PC-3 (cell line): ENCODE measurements around the gene MMP15.

ENCODE experiments used
- EZH2 ChIP-seq: fragments of 300-600 bp; sonication (generic); IDR thresholded peaks from one replicate; pipeline ENCODE4 v1.6.1; 2017; ENCODE audit warnings: antibody characterized with exemption, mild to moderate bottlenecking, low read length; ENCODE audit not compliant: unreplicated experiment
- EZH2phosphoT487 ChIP-seq: fragments of 300-600 bp; sonication (generic); IDR thresholded peaks from 2 replicates; pipeline ENCODE4 v1.6.1; 2018; ENCODE audit warnings: mild to moderate bottlenecking, antibody characterized with exemption, low read length, borderline replicate concordance
- TF ChIP-seq, protein P1 (sequence below): fragments of 300-600 bp; sonication (generic); conservative IDR thresholded peaks from 2 replicates; pipeline ENCODE4 v1.5.1; 2017; ENCODE audit warnings: antibody characterized with exemption, low read depth, mild to moderate bottlenecking, low read length

DNA sequence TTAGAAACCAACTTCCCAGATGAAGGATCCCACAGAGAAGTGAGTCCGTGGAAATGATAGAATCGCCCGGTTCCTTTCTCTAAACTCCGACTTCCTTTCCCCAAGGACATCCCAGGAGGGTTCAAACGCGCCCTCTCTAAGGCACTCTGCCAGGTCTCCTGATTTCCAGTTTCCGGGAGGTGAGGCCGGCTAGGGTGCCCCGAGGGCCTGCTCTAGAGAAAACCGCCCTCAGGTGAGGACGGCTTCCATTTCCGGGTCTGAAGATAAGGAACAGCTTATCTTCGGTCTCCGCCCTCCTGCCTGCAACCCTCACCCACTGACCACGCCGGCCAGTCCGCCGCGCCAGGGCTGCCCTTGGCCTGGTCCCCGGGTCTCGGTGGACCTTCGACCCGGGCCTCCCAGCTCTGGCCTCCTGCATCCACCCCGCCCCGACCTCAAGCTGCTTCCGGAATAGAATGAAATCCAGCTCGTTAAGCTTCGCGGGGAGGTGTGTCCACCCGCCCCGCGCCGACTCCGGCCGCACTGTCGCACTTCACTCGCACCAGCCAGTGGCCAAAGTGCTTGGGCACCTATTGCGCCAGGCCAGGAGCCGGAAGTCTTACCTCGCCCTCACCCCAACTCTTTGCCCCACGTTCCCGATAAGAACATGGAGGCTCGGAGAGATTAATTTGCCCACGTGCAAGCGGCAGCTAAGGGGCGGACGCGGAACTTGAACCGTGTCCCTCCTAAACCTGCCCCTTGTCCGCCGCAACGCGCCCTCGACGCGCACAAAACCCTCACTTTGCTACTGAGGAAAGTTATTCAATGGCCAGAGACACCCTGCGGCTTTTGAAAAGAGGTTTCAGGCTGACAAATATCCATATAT is 836 bp upstream of the MMP15 start:
- TF ChIP-seq, protein P1, sequence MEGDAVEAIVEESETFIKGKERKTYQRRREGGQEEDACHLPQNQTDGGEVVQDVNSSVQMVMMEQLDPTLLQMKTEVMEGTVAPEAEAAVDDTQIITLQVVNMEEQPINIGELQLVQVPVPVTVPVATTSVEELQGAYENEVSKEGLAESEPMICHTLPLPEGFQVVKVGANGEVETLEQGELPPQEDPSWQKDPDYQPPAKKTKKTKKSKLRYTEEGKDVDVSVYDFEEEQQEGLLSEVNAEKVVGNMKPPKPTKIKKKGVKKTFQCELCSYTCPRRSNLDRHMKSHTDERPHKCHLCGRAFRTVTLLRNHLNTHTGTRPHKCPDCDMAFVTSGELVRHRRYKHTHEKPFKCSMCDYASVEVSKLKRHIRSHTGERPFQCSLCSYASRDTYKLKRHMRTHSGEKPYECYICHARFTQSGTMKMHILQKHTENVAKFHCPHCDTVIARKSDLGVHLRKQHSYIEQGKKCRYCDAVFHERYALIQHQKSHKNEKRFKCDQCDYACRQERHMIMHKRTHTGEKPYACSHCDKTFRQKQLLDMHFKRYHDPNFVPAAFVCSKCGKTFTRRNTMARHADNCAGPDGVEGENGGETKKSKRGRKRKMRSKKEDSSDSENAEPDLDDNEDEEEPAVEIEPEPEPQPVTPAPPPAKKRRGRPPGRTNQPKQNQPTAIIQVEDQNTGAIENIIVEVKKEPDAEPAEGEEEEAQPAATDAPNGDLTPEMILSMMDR = no peak
- TF ChIP-seq EZH2phosphoT487 (no peak), EZH2 (no peak)
